Measurements from ENCODE around the gene HPN.
"Not testable (repeated sequence)": the region's sequence is repeated elsewhere in the genome, so short reads cannot be mapped to it uniquely, and the experiment has no call there.

Gene HPN

DNA sequence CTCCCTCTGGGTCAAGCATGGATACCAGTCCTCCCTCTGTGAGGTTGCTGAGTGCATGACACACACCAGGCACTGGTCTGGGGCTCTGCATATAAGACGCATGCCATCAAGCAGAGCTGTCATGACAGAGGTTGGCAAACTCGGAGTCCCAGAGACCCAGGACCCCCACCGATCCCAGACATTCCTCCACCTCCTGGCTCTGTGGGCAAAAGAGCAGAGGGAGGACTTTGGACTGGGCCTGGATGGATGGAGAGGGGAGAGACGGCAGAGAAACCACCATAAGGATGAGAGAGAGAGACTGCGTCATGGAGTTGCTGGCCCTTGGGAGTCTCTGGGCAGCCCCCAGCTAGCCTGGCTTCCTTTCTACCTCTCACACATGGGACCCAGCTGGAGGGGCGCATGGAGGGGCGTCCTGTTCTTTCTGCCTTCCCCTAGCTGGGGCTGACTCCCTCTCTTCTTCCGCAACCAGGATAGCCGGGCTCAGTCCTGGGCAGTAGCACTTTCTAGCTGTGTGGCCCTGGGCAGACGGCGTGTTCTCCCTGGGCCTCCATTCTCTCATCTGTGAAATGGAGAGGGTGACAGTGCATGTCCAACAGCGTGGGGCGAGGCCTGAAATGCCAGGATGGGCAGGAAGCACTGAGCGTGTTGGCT is 1.6 kb downstream of the HPN start:
- DNase-seq (ENCODE audit: low read depth in 3 of 3): no peak

DNA sequence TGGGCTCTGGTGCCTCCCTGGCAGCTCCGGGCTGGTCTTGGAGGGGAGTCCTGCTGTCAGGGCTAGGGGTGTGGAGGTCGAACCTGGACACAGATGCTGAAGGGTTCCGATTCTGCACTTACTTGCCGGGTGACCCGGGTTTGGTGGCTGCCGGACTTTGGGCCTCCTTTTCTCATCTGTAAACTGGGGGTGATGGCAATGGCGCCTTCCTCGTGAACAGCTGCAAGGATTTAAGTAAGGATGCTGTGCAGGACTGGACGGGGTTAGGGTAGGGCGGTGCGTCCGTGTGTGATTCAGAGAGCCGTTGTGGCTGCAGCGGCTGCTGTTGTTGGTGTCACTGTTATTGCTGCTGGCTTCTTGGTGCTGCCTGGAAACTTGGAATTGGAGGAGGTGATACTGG is 2.4 kb downstream of the HPN start:
- DNase-seq (ENCODE audit: low read depth in 3 of 3): no peak

DNA sequence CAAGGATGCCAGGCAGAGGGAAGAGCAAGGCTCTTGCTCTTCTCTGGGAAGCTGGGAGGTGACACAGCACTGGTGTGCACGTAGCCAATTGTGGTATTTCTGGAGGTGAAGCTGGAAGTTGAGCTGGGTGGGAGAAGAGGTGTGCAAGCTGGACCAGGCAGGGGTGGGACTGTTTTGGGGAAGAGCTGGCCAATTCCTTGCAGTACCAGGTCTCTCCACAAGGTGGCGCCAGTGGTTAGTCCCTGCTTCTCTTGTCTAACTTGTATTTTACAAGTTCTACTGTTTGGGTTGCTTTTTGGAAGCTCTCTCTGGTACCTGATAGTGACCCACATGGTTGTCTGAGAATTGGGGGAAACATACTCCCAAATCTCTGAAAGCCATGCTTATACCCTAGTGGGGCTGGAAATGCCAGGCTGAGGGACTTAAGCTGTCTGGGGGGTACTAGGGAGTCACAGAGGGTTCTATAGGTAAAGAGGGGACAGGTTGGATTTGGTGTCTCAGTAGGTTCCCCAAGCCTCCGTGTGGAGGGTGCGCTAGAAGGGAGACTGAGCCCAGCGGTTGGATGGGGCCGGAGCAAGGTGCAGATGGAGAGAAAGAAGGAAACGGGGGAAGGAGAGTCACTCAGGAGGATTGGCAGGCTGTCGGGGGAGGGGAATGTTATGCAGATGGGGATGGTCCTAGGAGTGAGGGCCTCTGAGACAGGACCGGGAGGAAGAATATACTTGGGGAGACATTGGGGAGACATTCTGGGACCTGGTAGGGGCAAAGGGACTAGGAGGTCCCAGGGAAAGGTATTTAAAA is 3.0 kb downstream of the HPN start:
- DNase-seq (ENCODE audit: low read depth in 3 of 3): peak; percentile 30 to 55 (median 48)

DNA sequence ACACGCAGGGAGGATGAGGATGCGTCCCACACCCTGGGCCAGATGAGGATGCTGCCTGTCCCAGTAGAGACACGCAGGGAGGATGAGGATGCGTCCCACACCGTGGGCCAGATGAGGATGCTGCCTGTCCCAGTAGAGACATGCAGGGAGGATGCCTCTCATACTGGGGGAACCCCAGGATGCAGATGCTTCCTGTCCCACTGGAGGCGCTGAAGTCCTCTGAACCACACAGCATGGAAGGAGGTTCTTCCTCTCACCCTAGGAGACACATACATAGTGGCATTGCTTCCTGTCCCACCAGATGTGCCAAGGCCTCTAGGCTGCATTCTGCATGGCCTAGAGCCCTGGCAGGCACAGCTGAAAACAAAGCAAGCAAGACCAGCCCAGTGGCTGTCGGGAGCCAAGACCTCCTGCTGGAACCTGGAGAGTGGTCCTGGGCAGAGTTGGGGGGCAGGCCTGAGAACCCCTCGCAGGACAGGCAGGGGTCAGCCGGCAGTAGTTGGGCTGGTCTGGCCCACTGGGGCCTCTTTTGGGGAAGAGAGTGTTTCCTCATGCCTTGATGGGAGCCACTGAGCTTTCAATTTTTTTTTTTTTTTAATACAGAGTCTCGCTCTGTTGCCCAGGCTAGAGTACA is 4.3 kb downstream of the HPN start:
- peak in 1 of 3 donors; percentile 31 for DNase-seq (ENCODE audit: low read depth in 3 of 3)

DNA sequence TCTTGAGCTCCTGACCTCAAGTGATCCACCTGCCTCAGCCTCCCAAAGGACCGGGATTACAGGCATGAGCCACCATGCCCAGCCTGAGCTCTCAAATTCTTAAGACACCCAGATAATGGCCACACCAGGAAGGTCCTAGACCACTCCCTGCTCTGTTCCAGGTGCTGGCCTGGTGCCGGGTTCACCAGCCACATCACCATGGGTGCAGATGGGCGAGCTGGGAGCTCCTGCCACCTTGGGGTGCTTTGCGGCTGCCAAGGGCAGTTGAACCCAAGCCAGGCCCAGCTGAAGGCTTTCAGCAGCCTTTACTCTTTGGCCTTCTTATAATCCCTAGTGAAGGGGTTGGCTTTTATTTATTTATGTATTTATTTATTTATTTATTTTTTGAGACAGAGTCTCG is 4.9 kb downstream of the HPN start:
- no peak for DNase-seq (ENCODE audit: low read depth in 3 of 3)

GRCh38 chr19:35048911-35049411 is 7.4 kb downstream of the HPN start:
- DNase-seq (ENCODE audit: low read depth in 3 of 3): no peak

DNA sequence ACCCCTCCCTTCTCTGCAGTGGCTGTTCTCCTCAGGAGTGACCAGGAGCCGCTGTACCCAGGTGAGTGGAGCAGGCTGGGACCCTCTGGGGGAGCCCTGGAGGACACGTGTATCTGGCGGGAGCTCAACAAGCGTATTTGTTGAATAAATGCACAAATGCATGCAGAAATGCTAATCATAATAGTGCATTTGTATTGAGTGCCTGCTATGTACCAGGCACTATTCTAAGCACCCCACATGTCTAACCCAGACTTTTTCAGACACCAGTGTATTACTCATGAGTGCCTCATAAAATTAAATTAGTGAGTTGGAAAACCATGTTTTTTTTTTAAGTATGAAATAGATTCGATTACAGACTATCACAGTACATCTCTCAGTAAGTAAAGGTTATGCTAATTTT is 7.9 kb downstream of the HPN start:
- DNase-seq (ENCODE audit: low read depth in 3 of 3): no peak

DNA sequence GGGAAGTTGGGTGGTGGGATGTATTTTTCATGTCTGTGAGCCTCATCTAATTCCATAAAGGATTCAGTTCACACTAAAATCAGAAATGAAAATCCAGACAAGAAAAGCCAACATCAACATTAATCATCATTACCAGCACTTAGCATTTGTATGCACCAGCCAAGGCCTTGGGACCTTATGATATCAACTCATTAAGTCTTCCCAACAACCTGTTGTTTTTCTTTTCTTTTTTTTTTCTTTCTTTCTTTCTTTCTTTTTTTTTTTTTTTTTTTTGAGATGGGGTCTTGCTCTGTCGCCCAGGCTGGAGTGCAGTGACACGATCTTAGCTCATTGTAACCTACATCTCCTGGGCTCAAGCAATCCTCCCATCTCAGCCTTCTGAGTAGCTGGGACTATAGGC is 9.1 kb downstream of the HPN start:
- DNase-seq (ENCODE audit: low read depth in 3 of 3): not testable (repeated sequence)

GRCh38 chr19:35051268-35051667 is 9.7 kb downstream of the HPN start:
- DNase-seq (ENCODE audit: low read depth in 3 of 3): not testable (repeated sequence)

- no peak for DNase-seq (ENCODE audit: low read depth in 3 of 3)
Observed at GRCh38 chr19:35051796-35052195, 10.3 kb downstream of the HPN start.

DNA sequence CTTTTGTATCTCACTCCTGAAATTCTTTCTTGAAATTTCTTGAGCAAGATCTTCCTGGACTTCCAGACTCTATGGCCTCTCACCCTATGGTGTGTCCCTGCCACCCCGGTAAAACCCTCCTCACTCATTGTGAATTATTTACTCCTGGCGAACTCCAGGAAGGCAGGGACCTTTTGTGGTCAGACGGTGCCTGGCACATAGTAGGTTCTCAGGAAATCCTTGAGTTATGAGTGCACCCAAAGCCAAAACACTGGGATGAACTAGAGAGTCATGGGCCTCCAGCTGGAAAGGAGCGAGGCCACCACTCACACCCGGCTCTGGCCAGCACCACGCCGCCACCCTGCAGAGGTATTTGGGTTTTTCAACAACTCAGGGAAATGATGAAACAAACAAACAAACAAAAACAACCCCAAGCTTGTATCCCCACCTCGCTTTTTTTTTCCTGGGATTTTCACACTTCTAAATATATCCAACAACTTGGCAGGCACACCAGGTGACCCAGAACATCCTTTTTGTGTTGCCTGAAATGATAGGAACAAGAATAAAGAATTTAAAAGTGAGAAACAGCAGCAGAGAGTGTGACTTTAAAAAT is 11.2 kb downstream of the HPN start:
- no peak for DNase-seq (ENCODE audit: low read depth in 3 of 3)

- DNase-seq (ENCODE audit: low read depth in 3 of 3): no peak
Observed at GRCh38 chr19:35053667-35054293, 12.3 kb downstream of the HPN start.

GRCh38 chr19:35054626-35055025 is 13.1 kb downstream of the HPN start:
- DNase-seq (ENCODE audit: low read depth in 3 of 3): no peak

- DNase-seq (ENCODE audit: low read depth in 3 of 3): no peak
Observed at GRCh38 chr19:35055715-35056179, 14.2 kb downstream of the HPN start.

DNA sequence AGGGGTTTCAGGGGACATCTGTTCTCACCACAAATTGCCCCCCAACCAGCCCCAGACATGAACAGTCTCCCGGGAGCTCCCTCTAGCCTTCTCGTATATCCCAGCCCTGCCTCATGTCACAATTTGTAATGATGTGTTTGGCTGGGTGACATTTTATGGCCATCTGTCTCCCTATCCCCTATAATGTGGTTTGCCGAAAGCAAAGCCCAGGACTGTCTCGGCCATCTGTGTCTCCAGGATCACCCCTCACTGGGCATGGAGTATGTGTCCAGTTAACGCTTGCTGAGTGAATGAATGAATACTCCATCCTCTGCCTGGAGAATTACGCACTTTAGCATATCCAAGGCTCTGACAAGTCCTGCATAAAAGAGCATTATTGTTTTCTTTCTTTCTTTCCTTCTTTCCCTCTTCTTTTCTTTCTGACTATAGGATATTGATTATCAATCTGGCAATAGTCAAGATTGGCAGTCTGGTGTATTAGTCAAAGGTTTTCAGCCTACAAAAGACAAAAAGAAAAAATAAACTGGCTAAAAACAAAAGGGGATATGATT is 15.1 kb downstream of the HPN start:
- DNase-seq (ENCODE audit: low read depth in 3 of 3): no peak

DNA sequence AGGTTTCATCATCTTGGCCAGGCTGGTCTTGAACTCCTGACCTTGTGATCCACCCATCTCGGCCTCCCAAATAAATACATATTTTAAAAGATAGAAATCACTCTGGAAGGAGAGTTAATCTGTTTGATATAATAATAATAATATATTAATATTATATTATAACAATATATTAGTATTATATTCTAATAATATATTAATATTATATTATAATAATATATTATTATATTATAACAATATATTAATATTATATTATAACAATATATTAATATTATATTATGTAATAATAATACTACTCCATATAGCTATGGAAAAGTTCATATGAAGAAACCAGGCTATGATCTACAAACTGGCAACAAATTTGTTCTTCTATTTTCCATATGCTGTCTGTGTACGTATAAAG is 16.8 kb downstream of the HPN start:
- no peak for DNase-seq (ENCODE audit: low read depth in 3 of 3)

DNA sequence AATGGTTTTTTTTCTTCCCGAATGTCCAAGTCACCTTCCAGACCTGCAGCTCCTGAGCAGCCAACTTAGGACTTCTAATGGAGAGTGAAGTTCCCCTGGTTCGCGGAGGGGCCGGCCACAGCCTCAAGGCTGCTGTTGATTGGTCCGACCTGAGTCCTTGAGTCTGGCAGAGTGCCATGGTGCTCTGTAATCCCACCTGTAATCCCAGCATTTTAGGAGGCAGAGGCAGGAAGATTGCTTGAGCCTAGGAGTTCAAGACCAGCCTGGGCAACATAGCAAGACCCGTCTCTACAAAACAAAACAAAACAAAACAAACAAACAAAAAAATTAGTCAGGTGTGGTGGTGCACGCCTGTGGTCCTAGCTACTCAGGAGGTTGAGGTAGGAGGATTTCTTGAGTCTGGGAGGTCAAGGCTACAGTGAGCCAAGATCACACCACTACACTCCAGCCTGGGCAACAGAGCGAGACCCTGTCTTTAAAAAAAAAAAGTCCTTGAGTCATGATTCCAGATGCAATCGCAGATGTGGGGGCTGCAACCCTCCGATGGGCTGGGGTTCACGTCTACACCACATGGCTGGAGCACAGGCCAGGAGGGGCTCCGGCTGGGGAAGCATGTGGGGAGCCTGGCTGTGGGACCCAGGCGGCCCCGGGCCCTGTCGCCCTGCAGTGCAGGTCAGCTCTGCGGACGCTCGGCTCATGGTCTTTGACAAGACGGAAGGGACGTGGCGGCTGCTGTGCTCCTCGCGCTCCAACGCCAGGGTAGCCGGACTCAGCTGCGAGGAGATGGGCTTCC is 17.7 kb downstream of the HPN start:
- no peak for DNase-seq (ENCODE audit: low read depth in 3 of 3)

- DNase-seq (ENCODE audit: low read depth in 3 of 3): no peak
Observed at GRCh38 chr19:35059799-35060091, 18.2 kb downstream of the HPN start.

DNA sequence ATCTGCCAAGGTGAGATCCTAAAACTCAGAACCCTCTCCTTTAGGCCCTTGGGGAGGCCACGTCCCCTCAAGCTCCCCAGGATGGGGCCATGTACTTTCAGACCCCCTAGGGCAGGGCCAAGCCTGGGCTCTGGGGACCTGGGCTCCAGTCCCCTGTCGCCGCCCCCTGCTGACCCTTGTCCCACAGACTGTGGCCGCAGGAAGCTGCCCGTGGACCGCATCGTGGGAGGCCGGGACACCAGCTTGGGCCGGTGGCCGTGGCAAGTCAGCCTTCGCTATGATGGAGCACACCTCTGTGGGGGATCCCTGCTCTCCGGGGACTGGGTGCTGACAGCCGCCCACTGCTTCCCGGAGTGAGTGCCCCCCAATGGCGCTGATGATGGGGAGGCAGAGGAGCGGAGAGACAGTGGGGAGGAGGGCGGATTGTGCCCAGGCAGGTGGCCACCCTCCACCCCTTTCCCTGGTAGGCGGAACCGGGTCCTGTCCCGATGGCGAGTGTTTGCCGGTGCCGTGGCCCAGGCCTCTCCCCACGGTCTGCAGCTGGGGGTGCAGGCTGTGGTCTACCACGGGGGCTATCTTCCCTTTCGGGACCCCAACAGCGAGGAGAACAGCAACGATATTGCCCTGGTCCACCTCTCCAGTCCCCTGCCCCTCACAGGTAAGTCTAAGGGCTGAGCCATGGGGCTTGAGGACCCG is 18.8 kb downstream of the HPN start:
- DNase-seq (ENCODE audit: low read depth in 3 of 3): no peak

Measured in stimulated activated CD4-positive, alpha-beta T cell treated with anti-CD3 and anti-CD28 coated beads, TNF-alpha, amount 100 ng/mL, for 48 hours (primary cell).